NB4 (cell line): ENCODE data around the gene UST.

Source experiments
- CTCF ChIP-seq: IDR thresholded peaks from one replicate; pipeline ENCODE4 v1.5.1; 2012; ENCODE audit warnings: low read depth, low read length
- POLR2A ChIP-seq: IDR thresholded peaks from 2 replicates; pipeline ENCODE4 v1.6.1; 2011; ENCODE audit warnings: mild to moderate bottlenecking; ENCODE audit not compliant: insufficient read length; ENCODE audit errors: extremely low read depth

GRCh38 chr6:148818939-148819575, 72.2 kb downstream of the UST start:
- no peak for TF ChIP-seq CTCF
- TF ChIP-seq POLR2A, result no peak
